Nephron (organoid): ENCODE results near the gene MNAT1.

Source experiments
- H3K27ac Mint-ChIP-seq, 3 experiments: 2 replicates each; pipeline ENCODE4 v1.8.0; 2020; ENCODE audit warnings: mixed read lengths in 3 of 3, mild to moderate bottlenecking in 2 of 3, moderate library complexity in 1 of 3
- H3K27me3 Mint-ChIP-seq: 2 replicates; pipeline ENCODE4 v1.8.0; 2021; ENCODE audit warnings: low read depth, mild to moderate bottlenecking, moderate library complexity, mixed read lengths
- H3K36me3 Mint-ChIP-seq: 2 replicates; pipeline ENCODE4 v1.8.0; 2020; ENCODE audit warnings: low read depth, mixed read lengths
- H3K4me1 Mint-ChIP-seq: 2 replicates; pipeline ENCODE4 v1.8.0; 2020; ENCODE audit warnings: mixed read lengths
- H3K4me3 Mint-ChIP-seq, 3 experiments: 2 replicates each; pipeline ENCODE4 v1.8.0; 2020; ENCODE audit warnings: mild to moderate bottlenecking in 3 of 3, mixed read lengths in 3 of 3, moderate library complexity in 2 of 3
- H3K9me3 Mint-ChIP-seq: 2 replicates; pipeline ENCODE4 v1.8.0; 2020; ENCODE audit warnings: mixed read lengths
- TF ChIP-seq, protein P1 (sequence below), 3 experiments: fragments of 200-600 bp; sonication (generic); IDR thresholded peaks; one replicate each; pipeline ENCODE4 v1.5.0; 2021; ENCODE audit warnings: antibody characterized with exemption in 3 of 3; ENCODE audit not compliant: unreplicated experiment in 3 of 3

MNAT1 gene

GRCh38 chr14:60861545-60862140 is 127.1 kb downstream of the MNAT1 start:
- Mint-ChIP-seq H3K9me3 (peaks cover 12% of the 10 kb centered on the region), H3K4me1 (peaks cover 40% of the 10 kb centered on the region), H3K27ac (peak overlapping the region; percentile 47 to 80 (median 61)), H3K4me3 (peak overlapping the region in 1 of 3 experiments; percentile 50), H3K27me3 (no peaks in the 10 kb centered on the region), H3K36me3 (peaks cover 24% of the 10 kb centered on the region)
- TF ChIP-seq, protein P1, sequence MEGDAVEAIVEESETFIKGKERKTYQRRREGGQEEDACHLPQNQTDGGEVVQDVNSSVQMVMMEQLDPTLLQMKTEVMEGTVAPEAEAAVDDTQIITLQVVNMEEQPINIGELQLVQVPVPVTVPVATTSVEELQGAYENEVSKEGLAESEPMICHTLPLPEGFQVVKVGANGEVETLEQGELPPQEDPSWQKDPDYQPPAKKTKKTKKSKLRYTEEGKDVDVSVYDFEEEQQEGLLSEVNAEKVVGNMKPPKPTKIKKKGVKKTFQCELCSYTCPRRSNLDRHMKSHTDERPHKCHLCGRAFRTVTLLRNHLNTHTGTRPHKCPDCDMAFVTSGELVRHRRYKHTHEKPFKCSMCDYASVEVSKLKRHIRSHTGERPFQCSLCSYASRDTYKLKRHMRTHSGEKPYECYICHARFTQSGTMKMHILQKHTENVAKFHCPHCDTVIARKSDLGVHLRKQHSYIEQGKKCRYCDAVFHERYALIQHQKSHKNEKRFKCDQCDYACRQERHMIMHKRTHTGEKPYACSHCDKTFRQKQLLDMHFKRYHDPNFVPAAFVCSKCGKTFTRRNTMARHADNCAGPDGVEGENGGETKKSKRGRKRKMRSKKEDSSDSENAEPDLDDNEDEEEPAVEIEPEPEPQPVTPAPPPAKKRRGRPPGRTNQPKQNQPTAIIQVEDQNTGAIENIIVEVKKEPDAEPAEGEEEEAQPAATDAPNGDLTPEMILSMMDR (IDR thresholded peaks at IDR 0.05; ENCODE audit: unreplicated experiment in 3 of 3) = no peak

GRCh38 chr14:60862283-60862682 is 127.7 kb downstream of the MNAT1 start:
- Mint-ChIP-seq H3K27ac (peak overlapping the region; percentile 21 to 88 (median 47)), H3K27me3 (no peaks in the 10 kb centered on the region), H3K9me3 (peaks cover 7% of the 10 kb centered on the region), H3K4me3 (peak overlapping the region in 1 of 3 experiments; percentile 65), H3K4me1 (peaks cover 45% of the 10 kb centered on the region), H3K36me3 (peaks cover 18% of the 10 kb centered on the region)
- TF ChIP-seq, protein P1 (IDR thresholded peaks at IDR 0.05; ENCODE audit: unreplicated experiment in 3 of 3) = no peak

DNA sequence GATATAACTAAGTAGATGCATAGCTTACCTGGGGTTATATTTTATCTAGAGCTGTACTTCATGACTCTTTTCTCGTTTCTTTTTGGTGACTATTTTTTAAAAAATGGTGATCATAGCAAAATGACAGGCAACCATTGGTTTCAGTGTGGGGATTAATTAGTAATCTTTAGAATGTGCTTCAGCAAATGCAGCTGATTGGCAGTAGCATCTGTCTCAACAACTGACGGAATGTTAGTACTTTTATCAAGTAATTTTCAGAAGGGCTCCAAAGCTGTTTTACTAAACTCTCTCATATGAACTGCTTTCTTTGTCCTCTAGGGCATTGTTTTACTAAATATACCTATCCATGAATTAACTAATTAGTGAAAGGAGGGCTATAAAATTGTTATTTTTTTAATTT is 128.7 kb downstream of the MNAT1 start:
- Mint-ChIP-seq H3K4me1 (peaks cover 55% of the 10 kb centered on the region), H3K27ac (peak overlapping the region; percentile 47 to 92 (median 88)), H3K36me3 (peaks cover 9% of the 10 kb centered on the region), H3K4me3 (peak overlapping the region in 2 of 3 experiments; percentile 22 to 72), H3K27me3 (no peaks in the 10 kb centered on the region), H3K9me3 (no peaks in the 10 kb centered on the region)
- TF ChIP-seq, protein P1 (IDR thresholded peaks at IDR 0.05; ENCODE audit: unreplicated experiment in 3 of 3) = no peak

DNA sequence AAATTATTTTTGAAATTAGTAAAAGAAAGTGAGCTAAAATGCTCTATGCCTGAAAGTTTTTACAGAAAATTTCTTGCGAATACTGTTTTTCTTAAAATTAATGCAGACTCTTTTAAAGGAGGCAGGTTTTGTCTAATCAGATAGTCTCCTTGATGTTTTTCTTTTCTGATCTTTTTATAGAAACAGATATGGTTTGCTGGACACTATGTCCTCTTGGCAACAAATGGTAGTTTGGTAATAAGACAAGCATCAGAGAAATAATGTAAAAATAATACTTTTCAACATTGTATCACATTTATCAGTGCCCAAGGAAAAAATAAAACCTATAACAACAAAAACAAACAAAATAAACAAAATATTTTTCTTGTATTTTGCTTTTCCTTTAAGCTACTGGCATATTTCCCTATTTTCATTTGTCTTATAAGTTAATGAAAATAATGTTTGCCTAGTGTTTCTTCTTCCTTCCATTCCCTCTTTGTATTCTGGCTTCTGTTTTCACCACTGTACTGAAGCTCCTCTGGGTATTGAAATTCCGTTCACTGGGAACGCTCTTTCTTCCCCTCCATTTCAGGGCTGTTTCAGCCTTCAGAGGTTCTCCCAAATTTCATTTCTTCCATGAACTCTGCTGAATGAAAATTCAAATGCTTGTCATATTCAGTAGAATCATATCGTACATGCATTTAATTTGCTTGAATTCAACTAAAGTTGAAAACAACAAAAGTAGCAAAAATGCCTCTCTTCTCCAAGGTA is 131.0 kb downstream of the MNAT1 start:
- Mint-ChIP-seq H3K4me1 (peaks cover 59% of the 10 kb centered on the region), H3K36me3 (no peaks in the 10 kb centered on the region), H3K27me3 (no peaks in the 10 kb centered on the region), H3K4me3 (peak overlapping the region in 2 of 3 experiments; percentile 31 to 59), H3K9me3 (no peaks in the 10 kb centered on the region), H3K27ac (peak overlapping the region; percentile 62 to 94 (median 91))
- TF ChIP-seq, protein P1 (IDR thresholded peaks at IDR 0.05; ENCODE audit: unreplicated experiment in 3 of 3) = no peak

GRCh38 chr14:60867503-60868172 is 133.1 kb downstream of the MNAT1 start:
- Mint-ChIP-seq H3K9me3 (no peaks in the 10 kb centered on the region), H3K27ac (peak overlapping the region in 2 of 3 experiments; percentile 53 to 73), H3K27me3 (no peaks in the 10 kb centered on the region), H3K4me1 (peaks cover 47% of the 10 kb centered on the region), H3K4me3 (no peak overlapping the region), H3K36me3 (no peaks in the 10 kb centered on the region)
- TF ChIP-seq, protein P1 (IDR thresholded peaks at IDR 0.05; ENCODE audit: unreplicated experiment in 3 of 3) = no peak
